GM06990 (cell line): ENCODE measurements around the gene FBXL13.

Experiments
- DNase-seq: peaks from one replicate; pipeline ENCODE4 v3.0.0-alpha.2; 2011; ENCODE audit not compliant: insufficient read length; ENCODE audit errors: extremely low read depth
- H3K27me3 ChIP-seq: replicated peaks from 2 replicates; pipeline ENCODE4 v1.6.0; 2011; ENCODE audit warnings: low read length; ENCODE audit not compliant: control insufficient read depth, insufficient read depth
- H3K36me3 ChIP-seq: 2 replicates; pipeline ENCODE4 v1.5.1; 2011; ENCODE audit warnings: low read length; ENCODE audit not compliant: control insufficient read depth, insufficient read depth
- H3K4me3 ChIP-seq: replicated peaks from 2 replicates; pipeline ENCODE4 v1.5.1; 2011; ENCODE audit warnings: low read depth, mild to moderate bottlenecking, control low read depth, low read length
- TF ChIP-seq, protein P1 (sequence below): IDR thresholded peaks from 2 replicates; pipeline ENCODE4 v1.5.1; 2011; ENCODE audit warnings: low read length, control low read depth, mild to moderate bottlenecking, inconsistent platforms; ENCODE audit not compliant: insufficient read depth, poor library complexity, severe bottlenecking

Gene FBXL13

GRCh38 chr7:102896585-102896984 lies 178.0 kb downstream of the FBXL13 start:
- Histone ChIP-seq H3K36me3 (no peaks in the 10 kb centered on the region), H3K4me3 (no peak overlapping the region), H3K27me3 (no peaks in the 10 kb centered on the region; the same call in 1 of the 2 replicates)
- TF ChIP-seq, protein P1, sequence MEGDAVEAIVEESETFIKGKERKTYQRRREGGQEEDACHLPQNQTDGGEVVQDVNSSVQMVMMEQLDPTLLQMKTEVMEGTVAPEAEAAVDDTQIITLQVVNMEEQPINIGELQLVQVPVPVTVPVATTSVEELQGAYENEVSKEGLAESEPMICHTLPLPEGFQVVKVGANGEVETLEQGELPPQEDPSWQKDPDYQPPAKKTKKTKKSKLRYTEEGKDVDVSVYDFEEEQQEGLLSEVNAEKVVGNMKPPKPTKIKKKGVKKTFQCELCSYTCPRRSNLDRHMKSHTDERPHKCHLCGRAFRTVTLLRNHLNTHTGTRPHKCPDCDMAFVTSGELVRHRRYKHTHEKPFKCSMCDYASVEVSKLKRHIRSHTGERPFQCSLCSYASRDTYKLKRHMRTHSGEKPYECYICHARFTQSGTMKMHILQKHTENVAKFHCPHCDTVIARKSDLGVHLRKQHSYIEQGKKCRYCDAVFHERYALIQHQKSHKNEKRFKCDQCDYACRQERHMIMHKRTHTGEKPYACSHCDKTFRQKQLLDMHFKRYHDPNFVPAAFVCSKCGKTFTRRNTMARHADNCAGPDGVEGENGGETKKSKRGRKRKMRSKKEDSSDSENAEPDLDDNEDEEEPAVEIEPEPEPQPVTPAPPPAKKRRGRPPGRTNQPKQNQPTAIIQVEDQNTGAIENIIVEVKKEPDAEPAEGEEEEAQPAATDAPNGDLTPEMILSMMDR, result no peak
- DNase-seq, result no peak

- H3K27me3 ChIP-seq, result no peaks in the 10 kb centered on the region; the same call in 1 of the 2 replicates
- H3K36me3 ChIP-seq, result no peaks in the 10 kb centered on the region
- H3K4me3 ChIP-seq, result no peak overlapping the region
- no peak for DNase-seq
- TF ChIP-seq, protein P1, result no peak
Observed at GRCh38 chr7:102895602-102896001, 179.0 kb downstream of the FBXL13 start.

- TF ChIP-seq, protein P1, result no peak
- DNase-seq, result no peak
- no peaks in the 10 kb centered on the region; the same call in 1 of the 2 replicates for H3K27me3 ChIP-seq
- H3K36me3 ChIP-seq, result no peaks in the 10 kb centered on the region
- no peak overlapping the region for H3K4me3 ChIP-seq
Observed at GRCh38 chr7:102892631-102893278, 181.8 kb downstream of the FBXL13 start.

GRCh38 chr7:102891693-102892261 lies 182.8 kb downstream of the FBXL13 start:
- H3K27me3 ChIP-seq, result no peaks in the 10 kb centered on the region; the same call in 1 of the 2 replicates
- H3K4me3 ChIP-seq, result no peak overlapping the region
- no peaks in the 10 kb centered on the region for H3K36me3 ChIP-seq
- no peak for DNase-seq
- TF ChIP-seq, protein P1, result no peak

DNA sequence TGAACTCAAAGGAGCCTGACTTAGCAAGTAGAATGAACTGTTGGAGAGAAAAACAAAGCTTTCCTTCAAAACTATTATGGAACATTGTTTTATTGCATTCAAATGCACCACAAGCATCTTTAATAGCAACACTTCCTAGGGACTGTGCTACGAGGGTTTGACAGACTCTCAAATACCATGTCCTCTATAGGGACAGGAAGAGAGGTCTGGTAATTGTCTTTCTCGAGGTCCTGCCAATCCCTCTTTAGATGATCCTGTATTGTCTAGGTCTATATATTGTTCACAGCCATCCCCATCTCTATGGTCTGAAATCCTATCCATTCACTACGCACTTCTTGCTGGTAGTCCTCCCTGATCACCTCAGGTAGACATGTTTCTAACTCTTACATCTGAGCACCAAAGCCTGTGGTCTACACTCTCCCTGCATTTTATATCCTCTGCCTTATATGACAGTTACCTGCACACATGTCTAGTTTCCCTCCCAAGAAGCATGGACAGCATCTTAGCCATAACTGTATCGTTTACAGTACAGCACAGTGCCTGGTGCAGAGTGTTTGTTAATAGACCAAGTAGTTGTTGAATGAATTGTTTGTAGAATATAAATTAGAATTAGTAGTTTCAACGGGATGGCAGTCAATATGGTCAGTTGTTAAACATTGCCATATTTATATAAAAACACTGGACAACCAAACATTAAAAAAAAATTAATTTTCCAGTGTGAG lies 183.5 kb downstream of the FBXL13 start:
- DNase-seq, result no peak
- TF ChIP-seq, protein P1, result no peak
- H3K36me3 ChIP-seq, result no peaks in the 10 kb centered on the region
- H3K27me3 ChIP-seq, result no peaks in the 10 kb centered on the region; the same call in 1 of the 2 replicates
- no peak overlapping the region for H3K4me3 ChIP-seq
